Endothelial cell of umbilical vein (primary cell): ENCODE measurements around the gene CPNE9. TPM values are rescaled to one million over a fixed set of nuclear protein-coding genes. Genes with fewer than 3 reads are reported as not detected.

Experiments used
- BruUV-seq: library from RNA; stranded (reverse); fragments of 400-500 nt; replicated peaks from 2 replicates; lab custom pipeline; 2021; lab: Mats Ljungman, UMichigan
- CTCF ChIA-PET: fragments of 300-600, 350-600 bp; sonication (Branson Sonifier 250); formaldehyde crosslinking; loops from one replicate; lab custom pipeline; 2021; ENCODE audit warnings: antibody characterized with exemption, inconsistent platforms; lab: Charles Lee
- POLR2A ChIA-PET: fragments of 300-600, 350-600 bp; sonication (Branson Sonifier 250); formaldehyde crosslinking; loops from one replicate; lab custom pipeline; 2021; ENCODE audit warnings: antibody characterized with exemption, inconsistent platforms; lab: Charles Lee
- DNase-seq: peaks from one replicate; pipeline ENCODE4 v3.0.0-alpha.2; 2011; ENCODE audit warnings: low read depth, low spot score
- FAIRE-seq: peaks from 2 replicates; lab custom pipeline; 2011; peaks lifted over from hg19 to GRCh38; lab: Jason Lieb, UNC
- H2AFZ ChIP-seq: 2 replicates; pipeline ENCODE4 v1.6.0; 2012; ENCODE audit warnings: low read depth, low read length, control low read depth, inconsistent platforms
- H3K27ac ChIP-seq: 2 replicates; pipeline ENCODE4 v1.5.1; 2011; ENCODE audit warnings: low read depth, mild to moderate bottlenecking, control low read depth, low read length, moderate library complexity; ENCODE audit not compliant: insufficient read depth
- H3K27me3 ChIP-seq, 2 experiments: 2 replicates each; pipeline versions ENCODE4 v1.6.0 to v1.6.1; 2011; ENCODE audit warnings: low read length in 2 of 2, mixed read lengths in 1 of 2; ENCODE audit not compliant: control insufficient read depth in 2 of 2, insufficient read depth in 2 of 2
- H3K36me3 ChIP-seq, 2 experiments: 2 replicates in 1 of 2; 3 replicates in 1 of 2; pipeline ENCODE4 v1.5.1; 2011; ENCODE audit warnings: low read length in 2 of 2, mild to moderate bottlenecking in 1 of 2, moderate library complexity in 1 of 2; ENCODE audit not compliant: control insufficient read depth in 2 of 2, insufficient read depth in 2 of 2; ENCODE audit errors: extremely low read depth in 1 of 2
- H3K4me1 ChIP-seq: 3 replicates; pipeline ENCODE4 v1.5.1; 2011; ENCODE audit warnings: mild to moderate bottlenecking, low read length; ENCODE audit not compliant: control insufficient read depth, insufficient read depth; ENCODE audit errors: extremely low read depth
- H3K4me2 ChIP-seq: 2 replicates; pipeline ENCODE4 v1.6.1; 2011; ENCODE audit warnings: low read length, control low read depth, mixed read lengths; ENCODE audit not compliant: insufficient read depth
- H3K4me3 ChIP-seq, 3 experiments: fragments of 200-600 bp in 1 of 3; sonication (generic), shearing (Covaris generic) in 1 of 3; replicated peaks in 1 of 3; 2 replicates each; pipeline ENCODE4 v1.5.1; 2011 to 2016; ENCODE audit warnings: control low read depth in 3 of 3, low read length in 3 of 3, mild to moderate bottlenecking in 2 of 3, inconsistent platforms in 1 of 3, low read depth in 1 of 3, moderate library complexity in 1 of 3; ENCODE audit not compliant: insufficient read depth in 1 of 3
- H3K79me2 ChIP-seq: 2 replicates; pipeline ENCODE4 v1.6.0; 2012; ENCODE audit warnings: low read length, inconsistent platforms; ENCODE audit not compliant: control insufficient read depth, insufficient read depth
- H3K9ac ChIP-seq: replicated peaks from 2 replicates; pipeline ENCODE3; 2011; ENCODE audit warnings: low read length, control low read depth; ENCODE audit not compliant: insufficient read depth; ENCODE audit errors: extremely low read depth
- H3K9me1 ChIP-seq: replicated peaks from 3 replicates; pipeline ENCODE4 v1.6.0; 2011; ENCODE audit warnings: mild to moderate bottlenecking, low read length; ENCODE audit not compliant: control insufficient read depth, insufficient read depth; ENCODE audit errors: extremely low read depth
- H3K9me3 ChIP-seq: replicated peaks from 2 replicates; pipeline ENCODE4 v1.5.1; 2012; ENCODE audit warnings: low read length, inconsistent platforms; ENCODE audit not compliant: control insufficient read depth, insufficient read depth
- H4K20me1 ChIP-seq: replicated peaks from 2 replicates; pipeline ENCODE3; 2011; ENCODE audit warnings: mild to moderate bottlenecking, low read length; ENCODE audit not compliant: control insufficient read depth, insufficient read depth; ENCODE audit errors: extremely low read depth
- EZH2 ChIP-seq: IDR thresholded peaks from 2 replicates; pipeline ENCODE4 v1.6.1; 2012; ENCODE audit warnings: borderline replicate concordance, low read depth, mild to moderate bottlenecking, moderate library complexity, low read length, inconsistent platforms; ENCODE audit not compliant: severe bottlenecking
- FOS ChIP-seq: IDR thresholded peaks from 2 replicates; pipeline ENCODE4 v1.6.1; 2011; ENCODE audit warnings: mild to moderate bottlenecking, low read length, moderate library complexity, borderline replicate concordance; ENCODE audit not compliant: insufficient read depth
- GATA2 ChIP-seq: IDR thresholded peaks from 2 replicates; pipeline ENCODE4 v1.7.0; 2011; ENCODE audit warnings: low read depth, mild to moderate bottlenecking, moderate library complexity, mixed read lengths, low read length; ENCODE audit not compliant: insufficient read length, insufficient read depth
- JUN ChIP-seq: IDR thresholded peaks from 2 replicates; pipeline ENCODE4 v1.6.1; 2011; ENCODE audit warnings: borderline replicate concordance, low read depth; ENCODE audit not compliant: insufficient read length, insufficient read depth
- MYC ChIP-seq: IDR thresholded peaks from one replicate; pipeline ENCODE4 v1.6.1; 2011; ENCODE audit warnings: mild to moderate bottlenecking, low read depth, low read length
- POLR2A ChIP-seq: IDR thresholded peaks from 2 replicates; pipeline ENCODE4 v1.6.1; 2012; ENCODE audit warnings: low read depth, mild to moderate bottlenecking, control low read depth, low read length
- POLR2AphosphoS5 ChIP-seq: IDR thresholded peaks from 2 replicates; pipeline ENCODE4 v1.6.1; 2012; ENCODE audit warnings: low read depth, mild to moderate bottlenecking, control low read depth, low read length, moderate library complexity; ENCODE audit not compliant: insufficient read depth
- dilution Hi-C: fragments of 300-500 bp; cut with MboI; formaldehyde crosslinking; loops from one replicate; pipeline ENCODE4 v1.15.0; 2019; ENCODE audit warnings: low sequenced_read_pairs; ENCODE audit not compliant: extremely low pct_ligation_motif_present
- intact Hi-C: fragments of 100-400 bp; cut with micrococcal nuclease; formaldehyde crosslinking; loops from one replicate; pipeline ENCODE4 v1.10.0; 2022
- polyA plus RNA-seq, 4 experiments: library from polyadenylated mRNA; depleted of rRNA in 3 of 4; stranded (reverse) in 3 of 4; unstranded in 1 of 4; fragments of >200 nt; gene quantifications; 2 replicates each; pipeline versions ENCODE4 v1.2.1 to v1.2.3, GENCODE V29; 2011 to 2012; ENCODE audit warnings: missing spikeins in 1 of 4
- total RNA-seq: library from RNA; stranded (reverse); gene quantifications from 2 replicates; pipeline ENCODE4 v1.2.3, GENCODE V29; 2021
- TF ChIP-seq, protein P1 (sequence below): IDR thresholded peaks from 2 replicates; pipeline ENCODE4 v1.6.1; 2011; ENCODE audit not compliant: insufficient read depth, insufficient read length
- TF ChIP-seq, protein P2 (sequence below), 2 donors: IDR thresholded peaks; 1 replicate in 1 of 2; 2 replicates in 1 of 2; pipeline ENCODE4 v1.5.1; 2011; ENCODE audit warnings: low read length in 2 of 2, mild to moderate bottlenecking in 2 of 2, moderate library complexity in 2 of 2, control low read depth in 1 of 2, inconsistent platforms in 1 of 2, low read depth in 1 of 2; ENCODE audit not compliant: insufficient read depth in 1 of 2; ENCODE audit errors: extremely low read depth in 1 of 2

Gene CPNE9
- total and polyA plus RNA-seq, 2 donors (not counting 3 experiments of a cell fraction or from before 2014, with no cell fraction given), result not detected

DNA sequence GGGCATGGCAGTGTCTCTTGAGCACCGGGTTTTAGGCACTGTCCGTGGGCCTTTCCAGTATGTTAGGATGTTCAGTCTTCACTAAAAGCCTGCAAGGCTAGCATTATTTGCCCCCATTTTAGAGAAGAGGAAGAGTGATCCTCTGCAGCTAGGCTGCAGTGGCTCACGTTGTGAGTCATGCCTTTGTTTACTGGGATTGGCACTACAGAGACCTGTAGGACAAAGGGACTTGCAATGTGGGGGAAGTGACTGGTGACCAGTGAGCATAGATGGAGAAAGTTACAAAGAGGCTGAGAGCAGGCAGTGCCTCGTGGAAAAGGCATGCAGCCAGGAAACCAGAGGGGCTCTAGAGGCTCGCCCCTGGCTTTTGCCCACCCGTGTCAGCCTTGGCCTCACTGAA is 26.8 kb upstream of the CPNE9 start:
- no peak overlapping the region for H3K9ac ChIP-seq
- H3K36me3 ChIP-seq, result peaks cover 10 to 43% of the 10 kb centered on the region in 2 experiments
- FAIRE-seq (peak; percentile 76), DNase-seq (peak; percentile 50)
- dilution Hi-C loops (no loop called here), intact Hi-C loops (no loop called here)
- H3K27ac ChIP-seq, result peak overlapping the region; percentile 9
- no TSS peak for BruUV-seq
- H4K20me1 ChIP-seq, result no peaks in the 10 kb centered on the region
- ChIA-PET CTCF (interaction anchor here (1.2 kb wide), 1 partner anchor 173 kb away, joined by 3 read pairs; no protein-coding TSS in a partner anchor), POLR2A (interaction anchor here (0.7 kb wide), 1 partner anchor 9 kb away, joined by 3 read pairs; no protein-coding TSS in a partner anchor)
- no peaks in the 10 kb centered on the region for H3K79me2 ChIP-seq
- H3K9me3 ChIP-seq, result no peaks in the 10 kb centered on the region
- no peak overlapping the region for H2AFZ ChIP-seq
- H3K4me2 ChIP-seq, result no peak overlapping the region
- no peaks in the 10 kb centered on the region for H3K27me3 ChIP-seq
- peaks cover 8% of the 10 kb centered on the region for H3K4me1 ChIP-seq
- H3K4me3 ChIP-seq, result no peak overlapping the region
- no peaks in the 10 kb centered on the region for H3K9me1 ChIP-seq
- TF ChIP-seq GATA2 (no peak), FOS (peak; percentile 71), JUN (peak; percentile 17)

DNA sequence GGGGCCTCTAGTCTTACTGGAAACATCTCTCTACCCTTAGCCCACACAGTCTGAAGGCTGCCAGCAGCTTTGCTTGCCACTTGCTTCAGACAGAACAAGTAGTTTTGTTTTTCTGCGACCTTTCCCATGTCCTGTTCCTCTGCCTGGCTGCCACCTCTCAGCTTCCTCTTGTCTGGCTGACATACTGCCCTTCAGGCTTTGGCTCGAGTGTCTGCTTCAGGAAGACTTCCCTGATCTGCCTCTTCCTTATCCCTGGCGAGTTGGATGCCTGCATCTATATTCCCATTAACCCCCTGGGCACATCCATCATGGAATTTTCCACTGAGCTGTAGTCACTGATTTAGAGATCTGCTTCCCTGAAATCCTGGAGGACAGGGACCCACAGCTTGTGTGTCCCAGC is 25.1 kb upstream of the CPNE9 start:
- Histone ChIP-seq H3K27ac (no peak overlapping the region), H3K9ac (no peak overlapping the region), H2AFZ (no peak overlapping the region), H3K36me3 (peaks cover 4 to 37% of the 10 kb centered on the region in 2 experiments), H3K27me3 (no peaks in the 10 kb centered on the region), H4K20me1 (no peaks in the 10 kb centered on the region), H3K4me3 (no peak overlapping the region), H3K9me3 (no peaks in the 10 kb centered on the region), H3K4me1 (peaks cover 8% of the 10 kb centered on the region), H3K9me1 (no peaks in the 10 kb centered on the region), H3K79me2 (no peaks in the 10 kb centered on the region), H3K4me2 (no peak overlapping the region)
- intact Hi-C loops, result no loop called here
- no peak for TF ChIP-seq MYC
- TF ChIP-seq, protein P1, sequence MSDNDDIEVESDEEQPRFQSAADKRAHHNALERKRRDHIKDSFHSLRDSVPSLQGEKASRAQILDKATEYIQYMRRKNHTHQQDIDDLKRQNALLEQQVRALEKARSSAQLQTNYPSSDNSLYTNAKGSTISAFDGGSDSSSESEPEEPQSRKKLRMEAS, result no peak
- no peak for TF ChIP-seq POLR2A
- no peak for TF ChIP-seq JUN
- no peak for TF ChIP-seq EZH2
- TF ChIP-seq, protein P2, sequence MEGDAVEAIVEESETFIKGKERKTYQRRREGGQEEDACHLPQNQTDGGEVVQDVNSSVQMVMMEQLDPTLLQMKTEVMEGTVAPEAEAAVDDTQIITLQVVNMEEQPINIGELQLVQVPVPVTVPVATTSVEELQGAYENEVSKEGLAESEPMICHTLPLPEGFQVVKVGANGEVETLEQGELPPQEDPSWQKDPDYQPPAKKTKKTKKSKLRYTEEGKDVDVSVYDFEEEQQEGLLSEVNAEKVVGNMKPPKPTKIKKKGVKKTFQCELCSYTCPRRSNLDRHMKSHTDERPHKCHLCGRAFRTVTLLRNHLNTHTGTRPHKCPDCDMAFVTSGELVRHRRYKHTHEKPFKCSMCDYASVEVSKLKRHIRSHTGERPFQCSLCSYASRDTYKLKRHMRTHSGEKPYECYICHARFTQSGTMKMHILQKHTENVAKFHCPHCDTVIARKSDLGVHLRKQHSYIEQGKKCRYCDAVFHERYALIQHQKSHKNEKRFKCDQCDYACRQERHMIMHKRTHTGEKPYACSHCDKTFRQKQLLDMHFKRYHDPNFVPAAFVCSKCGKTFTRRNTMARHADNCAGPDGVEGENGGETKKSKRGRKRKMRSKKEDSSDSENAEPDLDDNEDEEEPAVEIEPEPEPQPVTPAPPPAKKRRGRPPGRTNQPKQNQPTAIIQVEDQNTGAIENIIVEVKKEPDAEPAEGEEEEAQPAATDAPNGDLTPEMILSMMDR (IDR thresholded peaks at IDR 0.05; ENCODE audit: extremely low read depth in 1 of 2, insufficient read depth in 1 of 2, low read depth in 1 of 2, low read length in 2 of 2), result no peak
- TF ChIP-seq FOS, result no peak
- no peak for TF ChIP-seq GATA2
- TF ChIP-seq POLR2AphosphoS5, result no peak
- peak; percentile 7 for DNase-seq
- no peak for FAIRE-seq
- POLR2A ChIA-PET, result no interaction called here
- dilution Hi-C loops, result no loop called here
- CTCF ChIA-PET, result no interaction called here
- no TSS peak for BruUV-seq
